Measurements from ENCODE around the gene KDELR1.

DNA sequence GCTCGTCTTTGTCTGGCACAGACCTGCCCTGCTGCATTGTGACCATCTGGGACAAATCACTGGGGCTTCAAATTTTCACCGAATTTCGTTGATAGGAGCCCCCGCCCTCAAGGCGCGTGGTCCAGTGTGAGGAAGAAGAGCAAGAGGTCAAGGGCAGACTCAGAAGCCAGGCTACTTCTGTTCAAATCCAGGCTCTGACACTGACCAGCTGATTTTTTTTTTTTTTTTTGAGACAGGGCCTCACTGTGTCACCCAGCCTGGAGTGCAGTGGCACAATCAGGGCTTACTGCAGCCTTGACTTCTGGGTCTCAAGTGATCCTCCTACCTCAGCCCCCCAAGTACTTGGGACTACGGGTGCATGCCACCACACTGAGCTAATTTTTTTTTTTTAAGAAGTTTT, 20.0 kb downstream of the KDELR1 start:
- TF ChIP-seq POLR2AphosphoS5 (IDR thresholded peaks at IDR 0.05; ENCODE audit: low read depth, low read length), result no peak
- no peak for TF ChIP-seq TAF1 (IDR thresholded peaks at IDR 0.05; ENCODE audit: borderline replicate concordance, insufficient read depth, low read length)

Measured in PFSK-1 (cell line).